GM19397 (cell line): ENCODE results near the gene NUDT6.
A peak's percentile ranks its signal among the peaks of the same experiment; 100 is the strongest.

Source experiments
- ATAC-seq: cut with Tn5 transposase; IDR thresholded peaks from one replicate; pipeline ENCODE4 v1.9.1; 2021; ENCODE audit warnings: mild to moderate bottlenecking, moderate library complexity; ENCODE audit not compliant: unreplicated experiment

Gene NUDT6

GRCh38 chr4:122914938-122915337, 7.5 kb downstream of the NUDT6 start:
- no peak for ATAC-seq

- ATAC-seq: peak; percentile 84
These were observed 8.0 kb downstream of the NUDT6 start for GRCh38 chr4:122914292-122914904.

GRCh38 chr4:122912810-122913575, 9.4 kb downstream of the NUDT6 start:
- no peak for ATAC-seq

GRCh38 chr4:122911588-122911987, 10.8 kb downstream of the NUDT6 start:
- ATAC-seq: no peak

- no peak for ATAC-seq
These were observed 12.7 kb downstream of the NUDT6 start for GRCh38 chr4:122909683-122910082.

GRCh38 chr4:122908223-122908622, 14.2 kb downstream of the NUDT6 start:
- no peak for ATAC-seq

- ATAC-seq: no peak
These were observed 15.5 kb downstream of the NUDT6 start for GRCh38 chr4:122906859-122907305.

DNA sequence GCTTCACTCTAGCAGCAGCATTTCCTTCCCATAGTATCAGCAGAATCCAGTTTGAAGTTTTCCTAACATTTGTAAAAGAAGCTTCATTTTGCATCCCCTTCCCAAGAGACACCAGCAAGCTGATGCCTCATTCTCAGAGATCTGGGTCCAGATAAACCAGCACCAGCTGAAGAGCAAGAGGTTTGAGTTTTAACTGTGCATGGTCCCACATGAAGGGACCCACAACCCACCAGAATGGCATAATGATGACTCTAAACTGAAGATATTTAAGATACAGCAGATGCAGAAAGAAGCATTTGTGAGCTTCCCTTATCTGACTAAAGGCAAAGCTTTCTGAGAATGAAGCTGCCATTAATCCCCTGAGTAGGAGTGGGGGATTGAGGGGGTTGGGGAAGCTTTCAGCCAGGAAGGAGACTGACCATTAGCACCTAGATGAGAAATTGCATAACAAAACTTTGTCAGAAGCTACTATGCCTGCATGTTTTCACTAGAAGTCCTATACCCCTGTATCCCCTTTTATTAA, 18.6 kb downstream of the NUDT6 start:
- no peak for ATAC-seq

- ATAC-seq: no peak
These were observed 21.0 kb downstream of the NUDT6 start for GRCh38 chr4:122901247-122902010.

GRCh38 chr4:122900314-122900713, 22.1 kb downstream of the NUDT6 start:
- no peak for ATAC-seq

DNA sequence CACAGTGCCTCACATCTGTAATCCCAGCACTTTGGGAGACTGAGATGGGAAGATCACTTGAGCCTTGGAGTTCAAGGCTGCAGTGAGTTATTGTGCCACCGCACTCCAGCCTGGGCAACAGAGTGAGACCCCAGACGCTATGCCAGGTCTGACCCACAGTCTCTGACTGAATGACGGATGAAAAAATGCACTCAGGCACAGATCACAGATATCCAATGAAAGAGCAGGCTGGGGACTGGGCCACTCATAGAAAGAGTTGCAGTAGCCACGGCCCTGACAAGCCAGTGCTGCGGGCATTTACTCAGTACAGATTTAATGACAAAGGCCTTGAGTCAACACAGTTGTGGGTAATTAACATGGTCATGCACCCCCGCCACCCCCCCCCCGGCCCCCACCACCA, 22.7 kb downstream of the NUDT6 start:
- no peak for ATAC-seq

GRCh38 chr4:122898370-122899150, 23.8 kb downstream of the NUDT6 start:
- ATAC-seq: no peak

DNA sequence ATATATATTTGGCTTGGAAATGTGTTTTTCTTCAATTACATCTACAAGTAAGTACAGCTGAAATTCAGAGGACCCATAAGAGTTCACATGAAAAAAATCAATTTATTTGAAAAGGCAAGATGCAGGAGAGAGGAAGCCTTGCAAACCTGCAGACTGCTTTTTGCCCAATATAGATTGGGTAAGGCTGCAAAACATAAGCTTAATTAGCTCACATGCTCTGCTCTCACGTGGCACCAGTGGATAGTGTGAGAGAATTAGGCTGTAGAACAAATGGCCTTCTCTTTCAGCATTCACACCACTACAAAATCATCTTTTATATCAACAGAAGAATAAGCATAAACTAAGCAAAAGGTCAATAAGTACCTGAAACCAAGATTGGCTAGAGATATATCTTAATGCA, 26.1 kb downstream of the NUDT6 start:
- ATAC-seq: no peak

- ATAC-seq: no peak
These were observed 26.9 kb downstream of the NUDT6 start for GRCh38 chr4:122895336-122895995.

DNA sequence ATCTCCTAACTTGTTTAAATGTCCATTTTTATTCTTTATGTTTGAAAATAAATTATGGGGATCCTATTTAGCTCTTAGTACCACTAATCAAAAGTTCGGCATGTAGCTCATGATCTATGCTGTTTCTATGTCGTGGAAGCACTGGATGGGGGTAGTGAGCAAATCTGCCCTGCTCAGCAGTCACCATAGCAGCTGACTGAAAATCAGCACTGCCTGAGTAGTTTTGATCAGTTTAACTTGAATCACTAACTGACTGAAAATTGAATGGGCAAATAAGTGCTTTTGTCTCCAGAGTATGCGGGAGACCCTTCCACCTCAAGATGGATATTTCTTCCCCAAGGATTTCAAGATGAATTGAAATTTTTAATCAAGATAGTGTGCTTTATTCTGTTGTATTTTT, 27.6 kb downstream of the NUDT6 start:
- ATAC-seq: no peak

DNA sequence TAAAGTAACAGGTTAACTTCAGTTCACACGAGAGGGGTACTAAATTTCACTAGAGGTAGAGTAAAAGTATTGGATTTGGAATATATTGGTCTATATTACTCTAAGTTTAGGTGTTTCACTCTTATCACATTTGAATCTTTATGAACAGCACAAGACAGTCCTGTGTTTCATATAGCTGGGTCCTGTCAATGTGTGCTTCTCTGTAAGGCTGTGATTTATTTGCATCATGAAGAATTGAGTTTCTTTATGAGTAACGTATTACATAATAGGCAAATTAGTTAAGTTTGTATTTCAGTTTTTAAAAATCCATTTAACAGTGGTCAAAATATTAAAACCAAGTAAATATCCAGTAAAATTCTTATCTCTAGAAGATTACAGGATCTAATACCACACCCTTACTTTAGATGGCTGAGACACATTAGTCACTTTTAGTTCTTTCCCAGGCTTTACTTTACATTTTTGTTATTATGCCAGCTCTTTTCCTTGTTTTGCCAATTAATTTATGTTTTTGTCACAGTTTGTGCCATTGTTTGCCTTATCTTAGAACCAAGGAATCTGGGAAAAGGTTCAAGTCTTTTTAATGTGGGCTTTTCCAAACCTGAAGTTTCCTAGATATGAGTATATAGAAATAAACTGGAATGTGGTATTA, 32.1 kb downstream of the NUDT6 start:
- no peak for ATAC-seq

DNA sequence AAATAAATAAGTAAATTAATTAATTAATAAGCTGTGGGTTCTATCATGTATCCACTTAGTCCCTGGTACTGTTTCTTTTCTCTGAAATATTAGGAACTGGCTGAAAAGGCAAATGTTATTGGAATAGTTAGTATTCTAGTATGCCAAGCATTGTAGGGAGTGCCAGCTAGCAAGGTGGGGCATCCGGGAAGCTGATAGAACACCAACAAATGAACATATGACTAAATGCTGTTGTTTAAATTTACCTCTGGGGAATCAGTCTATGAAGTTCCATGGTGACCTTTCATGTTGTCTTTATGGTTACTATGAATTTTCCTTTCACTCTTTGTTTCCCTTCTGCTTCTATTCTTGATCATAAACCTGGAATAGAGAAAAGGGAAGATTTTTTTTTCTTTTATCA, 32.7 kb downstream of the NUDT6 start:
- ATAC-seq: no peak

GRCh38 chr4:122884499-122884898, 37.9 kb downstream of the NUDT6 start:
- ATAC-seq: no peak

DNA sequence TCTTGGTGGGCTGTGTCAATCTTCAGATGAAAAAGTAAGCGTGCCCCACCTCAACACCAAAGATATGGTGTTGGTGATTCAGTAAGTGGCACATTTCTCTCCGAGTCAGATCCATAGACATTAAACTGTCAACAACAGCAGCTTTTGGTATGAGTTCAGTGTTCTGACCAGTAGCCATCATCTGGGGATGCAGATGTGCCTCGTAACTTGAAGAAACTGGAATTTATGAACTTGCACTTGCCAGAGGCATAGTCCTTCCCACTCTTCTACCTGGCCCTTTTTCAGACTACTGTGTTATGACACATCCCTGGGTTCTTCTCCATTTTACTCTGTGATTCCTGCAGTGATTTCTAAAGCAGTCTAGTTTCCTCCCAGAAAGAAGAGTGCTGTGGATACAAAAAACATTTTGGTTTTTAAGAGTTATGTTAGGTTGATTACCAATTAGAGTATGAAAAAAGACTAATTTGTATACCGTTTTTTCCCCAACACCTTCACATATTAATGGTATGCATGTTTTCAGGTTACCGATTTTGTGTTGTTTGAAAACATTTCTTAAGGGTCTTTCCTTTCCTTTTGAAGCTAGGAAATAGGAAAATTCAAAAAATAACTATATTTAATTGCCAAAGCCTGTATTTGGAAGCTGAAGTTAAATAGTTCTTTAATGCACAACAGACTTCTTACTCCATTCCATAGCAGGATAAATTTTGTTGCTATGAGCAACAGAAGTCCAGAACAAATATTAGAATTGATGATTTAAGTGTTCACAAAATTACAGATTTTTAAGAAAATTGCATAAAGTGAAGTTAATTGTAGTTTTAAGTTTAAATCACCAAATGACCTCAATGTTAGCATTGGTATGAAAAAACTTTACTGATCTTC, 39.3 kb downstream of the NUDT6 start:
- no peak for ATAC-seq
